HG03457 (cell line): ENCODE data around the gene ULBP1.
"Not testable (repeated sequence)": the region's sequence is repeated elsewhere in the genome, so short reads cannot be mapped to it uniquely, and the experiment has no call there.

Source experiments
- ATAC-seq: cut with Tn5 transposase; IDR thresholded peaks from one replicate; pipeline ENCODE4 v1.9.1; 2021; ENCODE audit warnings: moderate number of reproducible peaks; ENCODE audit not compliant: unreplicated experiment

Gene ULBP1, protein sequence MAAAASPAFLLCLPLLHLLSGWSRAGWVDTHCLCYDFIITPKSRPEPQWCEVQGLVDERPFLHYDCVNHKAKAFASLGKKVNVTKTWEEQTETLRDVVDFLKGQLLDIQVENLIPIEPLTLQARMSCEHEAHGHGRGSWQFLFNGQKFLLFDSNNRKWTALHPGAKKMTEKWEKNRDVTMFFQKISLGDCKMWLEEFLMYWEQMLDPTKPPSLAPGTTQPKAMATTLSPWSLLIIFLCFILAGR

DNA sequence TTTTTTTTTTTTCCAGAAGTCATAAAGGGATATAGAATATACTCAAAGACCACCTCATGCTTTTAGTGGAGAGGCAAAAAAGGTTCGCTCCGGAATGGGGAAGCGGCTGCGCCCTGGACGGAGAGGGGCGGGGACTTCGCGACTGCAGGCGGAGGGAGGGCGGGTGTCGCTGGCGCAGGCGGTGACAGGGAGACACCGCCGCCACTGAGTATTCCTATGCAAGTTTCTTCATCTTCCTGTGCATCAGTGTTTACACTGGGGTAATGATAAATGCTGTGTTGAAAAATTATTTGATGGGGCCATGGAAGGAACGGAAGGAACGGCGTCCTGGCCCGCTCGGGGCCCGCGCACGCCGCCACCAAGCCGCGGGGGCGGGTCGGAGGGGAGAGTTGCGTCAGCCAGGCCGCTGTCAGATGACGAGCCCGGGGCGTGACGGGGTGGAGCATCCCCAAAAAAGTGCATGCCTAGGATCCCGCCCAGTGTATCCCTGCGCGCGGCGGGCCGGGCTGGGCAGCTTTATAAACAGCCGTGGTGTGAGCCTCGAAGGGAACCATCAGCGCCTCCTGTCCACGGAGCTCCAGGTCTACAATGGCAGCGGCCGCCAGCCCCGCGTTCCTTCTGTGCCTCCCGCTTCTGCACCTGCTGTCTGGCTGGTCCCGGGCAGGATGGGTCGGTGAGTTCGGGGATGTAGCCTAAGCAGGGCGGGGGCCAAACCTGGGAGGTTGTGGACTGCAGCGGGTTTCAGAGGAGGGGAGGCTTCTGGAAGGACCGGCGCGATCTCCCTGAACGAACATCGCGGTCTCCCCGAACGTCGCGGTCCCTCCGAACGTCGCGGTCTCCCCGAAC lies at the start of gene ULBP1:
Gene ULBP1, plus strand, starts transcription at position 482 of the 846 bp plus-strand sequence. Its CDS starts 107 bp downstream, at position 589.
- peak; percentile 49 for ATAC-seq

DNA sequence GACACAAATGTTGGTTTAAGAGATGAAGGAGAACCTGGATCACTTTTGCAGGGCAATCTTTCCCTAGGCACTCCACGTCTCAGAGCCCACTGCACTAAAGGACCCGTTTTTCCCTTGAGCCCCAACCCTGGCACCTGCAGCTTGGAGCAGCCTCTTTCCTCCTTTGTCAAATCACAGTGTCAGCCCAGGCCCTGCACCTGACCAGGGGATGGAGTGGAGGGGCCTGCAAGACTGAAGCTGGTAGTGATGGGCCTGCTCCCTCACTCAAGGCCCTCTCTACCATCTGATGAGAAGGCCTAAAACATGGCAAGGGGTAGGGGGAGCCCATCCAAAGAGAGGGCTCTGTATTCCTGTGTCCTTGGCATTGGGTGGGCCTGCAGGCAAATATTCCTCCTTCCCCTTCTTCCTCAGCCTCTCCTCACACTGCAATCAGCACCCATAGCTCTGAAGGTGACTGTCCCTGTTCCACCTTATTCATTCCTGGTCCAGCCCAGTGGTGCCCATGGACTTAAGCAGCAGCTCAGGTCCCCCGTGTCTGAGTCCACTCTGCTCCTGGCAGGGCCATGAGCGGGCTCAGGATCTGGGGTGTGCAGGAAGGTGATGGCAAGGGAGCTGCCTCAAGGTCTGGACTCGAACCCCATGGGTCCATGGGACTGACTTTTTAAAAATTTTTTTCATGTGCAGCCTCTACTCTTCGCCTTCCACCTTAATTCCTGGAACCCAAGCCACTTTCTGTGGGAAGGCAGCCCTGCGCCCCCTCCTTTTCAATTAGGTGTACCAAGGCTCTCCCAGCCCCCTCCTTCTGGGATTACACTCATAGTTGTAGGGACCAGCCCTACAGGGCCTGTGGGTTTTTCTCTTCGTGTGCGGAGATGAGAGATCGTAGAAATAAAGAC lies 47.5 kb upstream of the ULBP1 start:
- ATAC-seq = no peak

DNA sequence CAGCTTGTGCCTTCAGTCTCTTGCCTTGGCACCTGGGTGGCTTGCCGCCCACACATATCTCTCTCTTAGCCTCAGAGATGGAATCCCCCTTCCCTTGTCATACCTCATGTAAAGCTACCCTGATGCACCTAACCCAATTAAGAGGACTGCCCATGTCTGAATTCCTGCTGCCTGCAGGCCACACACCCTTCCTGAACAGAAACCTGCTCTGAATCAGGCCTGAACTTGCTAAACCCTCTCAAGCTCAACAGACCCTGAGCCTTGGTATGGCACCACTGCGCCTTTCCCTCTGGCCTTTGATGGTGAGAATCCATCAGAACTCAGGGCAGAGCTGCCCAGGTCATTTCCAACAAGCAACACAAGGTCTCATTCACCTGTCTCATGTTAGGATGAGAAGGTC lies 46.1 kb upstream of the ULBP1 start:
- ATAC-seq = no peak

DNA sequence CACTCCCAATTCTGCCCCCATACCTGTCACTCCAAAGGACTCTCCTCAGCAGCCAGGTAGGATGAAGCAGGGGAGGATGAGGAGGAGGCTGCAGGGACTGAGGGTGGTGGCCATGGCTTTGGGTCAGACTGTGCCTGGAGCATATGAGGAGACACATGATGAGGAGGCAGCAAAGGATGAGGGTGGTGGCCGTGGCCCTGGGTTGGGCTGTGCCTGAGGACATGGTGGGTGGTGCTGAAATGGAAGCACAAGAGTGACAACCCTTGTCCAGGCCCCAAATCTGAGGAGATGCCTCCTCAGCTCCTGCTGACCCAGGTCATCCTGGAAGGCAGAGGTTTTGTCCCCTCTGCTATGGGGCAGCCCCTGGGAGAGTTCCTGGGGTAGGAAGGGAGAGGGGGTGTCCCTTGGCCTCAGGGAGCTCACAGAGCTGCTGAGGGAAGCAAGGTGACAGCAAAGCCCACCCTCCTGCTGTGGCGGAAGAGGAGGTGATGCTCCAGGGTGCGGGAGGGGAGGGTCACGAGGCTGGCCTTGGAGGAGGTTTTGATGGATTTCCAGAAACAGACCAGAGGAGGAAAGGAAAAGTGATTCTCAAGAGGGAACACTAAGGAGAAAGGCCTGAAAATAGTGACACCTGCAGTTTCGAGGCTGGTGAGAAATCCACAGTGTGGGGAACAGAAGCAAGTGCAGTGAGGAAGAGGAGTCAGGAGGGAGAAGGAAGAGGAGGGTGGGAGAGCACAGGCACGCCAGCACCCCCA lies 45.4 kb upstream of the ULBP1 start:
- ATAC-seq = no peak

DNA sequence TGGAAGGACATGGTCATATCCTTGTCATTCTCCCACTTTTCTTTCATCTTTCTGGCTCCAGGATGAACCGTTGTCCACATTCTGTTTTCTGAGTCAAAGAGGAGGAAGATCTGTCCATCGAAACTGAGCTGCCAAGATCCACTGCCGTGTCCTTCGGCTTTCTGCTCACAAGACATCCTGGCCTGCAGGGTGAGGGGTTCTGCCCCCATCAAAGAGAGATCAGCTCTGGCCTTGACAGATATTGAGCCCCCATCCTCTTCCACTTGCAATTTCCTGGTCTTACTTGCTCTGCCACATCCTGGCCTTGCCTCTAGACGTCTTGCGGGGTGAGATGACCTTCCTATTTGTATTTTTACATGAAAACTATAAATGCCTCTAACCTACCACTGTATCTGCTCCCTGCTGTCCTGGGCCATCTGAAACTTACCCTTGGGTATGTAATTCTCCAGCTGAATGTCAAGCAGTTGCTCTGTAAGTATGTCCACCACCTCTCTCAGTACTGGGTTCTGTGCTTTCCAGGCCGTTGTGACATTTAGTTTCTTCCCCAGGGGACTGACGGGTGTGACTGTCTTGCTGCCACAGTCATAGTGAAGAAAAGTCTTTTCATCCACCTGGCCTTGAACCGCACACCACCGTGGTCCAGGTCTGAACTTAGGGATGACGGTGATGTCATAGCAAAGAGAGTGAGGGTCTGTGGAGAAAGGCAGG lies 44.5 kb upstream of the ULBP1 start:
- not testable (repeated sequence) for ATAC-seq

DNA sequence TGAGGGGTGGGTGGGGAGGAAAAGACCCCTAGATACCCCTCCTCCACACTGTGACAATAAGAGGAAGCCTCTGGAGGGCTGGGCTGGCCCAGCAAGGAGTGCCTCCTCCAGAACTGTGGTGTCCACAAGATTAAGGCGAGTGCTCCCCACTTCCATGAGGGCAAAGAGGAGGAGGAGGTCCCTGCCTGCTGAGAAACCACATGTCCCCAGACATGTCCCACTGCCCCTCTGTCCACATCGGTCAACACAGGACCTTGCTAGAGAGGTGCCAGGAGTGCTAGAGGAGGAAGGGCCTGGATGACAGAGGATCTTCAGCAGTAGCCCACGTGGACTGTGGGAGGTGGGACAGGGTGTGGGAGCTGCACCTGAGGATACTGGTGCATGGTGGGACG lies 43.9 kb upstream of the ULBP1 start:
- no peak for ATAC-seq

DNA sequence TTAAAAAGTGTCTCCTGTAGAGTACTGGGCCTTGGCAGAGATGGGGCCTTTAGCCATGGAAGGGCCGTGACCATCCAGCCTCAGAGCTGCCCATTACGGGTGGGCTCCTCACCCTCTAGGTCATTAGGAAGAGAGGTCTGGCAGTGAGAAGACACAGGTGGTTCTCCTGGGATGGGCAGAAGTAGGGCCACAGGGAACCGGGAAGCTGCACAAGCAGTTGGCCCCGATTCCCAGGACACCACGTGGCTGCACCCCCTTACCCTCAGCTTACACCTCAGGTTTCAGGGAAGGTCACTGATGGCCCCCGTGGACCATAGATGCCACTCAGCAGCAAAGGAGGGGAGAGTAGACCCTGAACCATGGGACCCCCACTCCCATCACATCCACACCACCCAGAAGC lies 42.4 kb upstream of the ULBP1 start:
- ATAC-seq = no peak

DNA sequence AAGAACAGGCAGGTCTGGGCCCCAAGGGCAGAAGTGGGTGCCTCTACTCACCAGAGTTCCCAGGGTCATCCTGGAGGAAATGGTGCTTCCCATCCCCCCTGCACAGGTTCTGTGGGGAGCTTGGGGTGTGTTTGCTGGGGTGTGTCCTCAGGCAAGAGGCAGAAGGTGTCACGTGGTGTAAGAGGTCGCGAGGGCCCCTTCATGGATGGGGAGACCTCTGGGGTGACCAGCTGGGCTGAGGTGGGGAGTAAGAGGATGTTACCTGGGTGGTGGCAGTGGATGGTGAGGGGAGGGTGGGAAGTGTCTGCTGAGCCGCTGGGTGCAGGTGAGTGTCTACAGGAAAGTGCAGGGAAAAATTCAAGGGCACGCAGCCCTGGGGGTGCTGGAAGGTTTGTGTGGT lies 41.7 kb upstream of the ULBP1 start:
- ATAC-seq = not testable (repeated sequence)

DNA sequence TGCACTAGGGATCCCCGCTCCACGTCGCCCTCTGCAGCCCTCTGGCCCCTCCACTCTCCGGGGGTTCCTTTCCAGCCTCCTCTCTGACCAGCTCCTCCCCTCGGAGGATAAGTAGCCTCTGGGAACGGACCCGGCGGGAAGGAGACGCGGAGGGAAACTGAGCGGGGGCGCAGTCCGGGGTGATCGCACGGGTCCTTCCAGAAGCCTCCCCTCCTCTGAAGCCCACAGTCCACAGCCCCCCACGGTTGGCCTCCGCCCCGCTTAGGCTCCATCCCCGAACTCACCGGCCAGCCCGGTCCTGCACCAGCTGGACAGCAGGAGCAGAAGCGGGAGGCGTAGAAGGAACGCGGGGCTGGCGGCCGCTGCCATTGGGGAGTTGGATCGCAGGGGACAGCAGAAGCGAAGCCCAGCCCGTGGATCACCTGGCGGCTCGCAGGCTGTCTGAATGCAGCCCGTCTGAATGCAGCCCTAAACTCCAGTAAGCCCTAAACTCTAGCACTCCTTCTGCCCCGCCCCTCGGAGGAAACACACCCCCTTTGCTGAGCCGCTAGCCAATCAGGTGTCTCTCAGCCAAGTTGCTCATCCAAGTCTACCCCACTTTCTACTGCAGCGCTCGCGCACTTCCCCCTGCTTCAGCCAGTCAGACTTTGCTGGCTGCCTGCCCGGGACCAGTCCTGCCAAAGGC lies 41.0 kb upstream of the ULBP1 start, which contains the start of gene RAET1G:
Gene RAET1G, minus strand, starts transcription at position 480 of the 685 bp plus-strand sequence. Its CDS starts 111 bp downstream, at position 369.
- no peak for ATAC-seq

DNA sequence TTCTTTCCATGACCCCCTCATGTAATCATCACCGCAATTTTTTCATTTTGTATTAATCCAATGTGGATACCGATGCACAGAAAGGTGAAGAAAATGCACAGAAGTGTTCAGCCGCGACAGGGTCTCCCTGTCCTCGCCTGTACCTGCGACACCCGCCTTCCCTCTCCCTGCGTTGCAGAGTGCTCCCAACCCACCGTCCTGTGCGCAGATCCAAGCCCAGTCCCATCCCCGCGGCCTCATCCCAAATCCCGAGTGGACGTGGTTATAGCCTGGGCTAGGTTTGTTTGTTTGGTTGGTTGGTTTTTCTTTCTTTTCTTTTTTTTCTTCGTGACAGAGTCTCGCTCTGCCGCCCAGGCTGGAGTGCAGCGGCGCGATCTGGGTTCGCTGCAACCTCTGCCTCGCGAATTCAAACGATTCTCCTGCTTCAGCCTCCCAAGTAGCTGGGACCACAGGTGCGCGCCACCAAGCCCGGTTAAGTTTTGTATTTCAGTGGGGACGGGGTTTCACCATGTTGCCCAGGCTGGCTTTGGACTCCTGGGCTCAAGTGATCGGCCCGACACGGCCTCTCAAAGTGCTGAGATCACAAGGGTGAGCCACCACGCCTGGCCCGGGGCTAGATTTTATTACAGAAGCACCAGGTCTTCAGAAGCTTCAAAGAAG lies 40.3 kb upstream of the ULBP1 start:
- no peak for ATAC-seq

DNA sequence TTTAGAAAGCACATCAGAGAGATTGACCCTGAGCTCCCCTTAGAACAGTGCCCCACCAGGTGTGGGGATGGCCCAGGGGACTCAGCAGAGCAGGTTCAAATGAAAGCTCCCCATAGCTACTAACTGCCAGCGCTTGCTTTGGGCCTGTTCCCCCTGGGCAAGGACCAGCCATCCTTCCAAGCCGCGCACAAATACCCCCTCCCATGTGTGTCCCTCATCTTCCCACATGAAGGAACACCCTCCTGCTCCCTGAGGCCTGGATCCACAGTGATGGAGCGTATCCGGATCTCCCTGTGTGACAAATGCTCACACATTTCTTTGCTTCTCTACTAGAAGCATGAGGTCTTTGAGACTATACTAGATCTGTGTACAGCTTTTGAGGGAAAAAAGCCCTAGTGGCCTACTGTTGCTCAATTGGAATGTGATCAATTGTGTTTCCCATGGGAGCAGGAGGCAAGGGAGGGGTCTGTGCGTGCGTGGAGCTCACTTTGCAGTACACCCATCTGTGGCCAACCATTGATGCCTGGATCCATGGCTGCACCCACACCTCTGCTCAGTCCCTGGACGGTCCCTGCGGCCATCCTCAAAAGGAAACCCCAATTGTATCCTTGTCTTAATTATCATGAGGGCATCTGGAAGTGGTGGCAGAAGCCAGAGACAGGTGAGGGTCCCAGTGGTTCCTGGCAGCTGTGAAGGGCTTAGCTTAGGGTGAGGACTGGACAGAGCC lies 39.4 kb upstream of the ULBP1 start:
- no peak for ATAC-seq

DNA sequence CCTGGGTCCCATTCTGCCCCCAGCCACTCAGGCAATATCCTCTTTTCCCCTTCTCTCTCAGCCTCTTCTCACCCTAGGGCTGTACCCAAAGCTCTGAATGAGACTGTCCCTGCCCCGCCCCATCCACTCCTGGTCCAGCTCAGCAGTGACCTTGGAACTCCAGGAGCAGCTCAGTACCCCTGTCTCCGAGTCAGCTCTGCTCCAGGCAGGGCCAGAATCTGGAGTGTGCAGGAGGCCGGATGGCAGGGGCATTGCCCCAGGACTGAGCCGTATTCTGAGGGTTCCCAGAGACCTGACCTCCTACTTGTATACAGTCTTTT lies 38.9 kb upstream of the ULBP1 start:
- ATAC-seq = no peak

DNA sequence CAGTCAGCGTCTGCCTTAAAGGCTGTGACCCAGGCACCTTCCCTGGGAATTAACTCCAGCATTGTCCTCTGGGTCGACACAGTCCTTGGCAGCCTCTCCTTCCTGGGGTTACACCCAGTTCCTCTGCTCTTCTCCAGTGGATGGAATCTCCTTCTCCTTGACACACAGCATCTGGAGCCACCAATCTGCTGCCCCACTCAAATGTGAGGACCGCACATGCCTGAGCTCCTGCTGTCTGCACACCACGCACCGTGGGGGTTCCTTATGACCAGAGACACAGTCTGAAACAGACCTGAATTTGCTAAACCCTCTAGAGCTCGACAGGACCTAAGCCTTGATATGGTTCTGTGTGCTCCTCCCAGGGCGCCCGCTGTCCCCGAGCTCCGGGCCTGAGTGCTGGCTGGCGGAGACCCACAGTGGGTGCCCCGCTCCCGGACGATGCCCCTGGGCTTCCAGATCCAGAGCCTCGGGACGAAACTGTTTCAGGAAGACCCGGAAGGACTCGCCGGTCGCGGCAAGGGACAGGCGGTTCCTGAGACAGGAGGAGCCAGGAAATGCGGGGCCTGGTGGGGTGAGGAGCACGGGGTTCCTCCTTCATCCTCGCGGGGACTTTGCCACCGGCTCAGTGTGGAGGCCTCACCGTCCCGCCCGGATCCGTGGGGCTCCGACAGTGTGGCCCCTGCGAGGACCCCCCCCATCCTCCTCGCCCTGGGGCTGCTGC lies 38.3 kb upstream of the ULBP1 start:
- no peak for ATAC-seq

DNA sequence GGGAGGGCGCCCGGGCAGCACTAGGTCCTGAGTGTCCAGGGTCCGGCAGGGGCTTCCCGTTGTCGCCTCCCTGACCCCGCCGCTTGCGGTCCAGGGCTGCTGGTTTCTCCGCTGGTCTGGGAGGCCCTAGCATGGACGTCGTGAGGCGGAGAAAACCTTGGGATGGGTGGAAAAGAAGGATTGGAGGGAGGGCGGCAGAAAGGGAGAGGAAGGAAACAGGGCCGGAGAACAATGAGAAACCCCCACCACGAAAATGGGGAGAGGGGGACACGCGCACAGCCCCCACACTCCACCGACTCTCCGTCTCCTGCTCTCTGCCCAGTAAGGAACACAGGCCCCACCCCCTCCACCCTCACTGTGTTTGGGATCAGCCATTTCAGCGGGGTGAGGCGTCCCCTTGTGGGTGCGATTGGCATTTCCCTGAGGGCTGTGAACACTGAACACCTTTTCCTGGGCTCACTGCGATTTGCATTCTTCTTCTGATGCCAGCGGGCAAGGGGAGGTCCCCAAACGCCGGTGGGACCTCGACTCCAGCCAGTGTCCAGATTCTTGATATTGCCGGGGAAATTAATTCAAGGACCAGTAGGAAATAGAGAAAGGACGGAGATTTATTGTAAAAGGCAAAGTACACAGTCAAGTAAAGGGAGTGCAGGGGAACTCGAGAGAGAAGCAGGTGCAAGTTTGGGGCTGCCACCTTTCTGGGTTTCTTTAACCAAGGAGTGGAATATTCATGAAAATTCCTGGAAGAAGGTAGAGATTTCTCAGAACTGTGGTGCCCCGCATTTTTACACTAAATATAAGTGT lies 37.6 kb upstream of the ULBP1 start:
- no peak for ATAC-seq

DNA sequence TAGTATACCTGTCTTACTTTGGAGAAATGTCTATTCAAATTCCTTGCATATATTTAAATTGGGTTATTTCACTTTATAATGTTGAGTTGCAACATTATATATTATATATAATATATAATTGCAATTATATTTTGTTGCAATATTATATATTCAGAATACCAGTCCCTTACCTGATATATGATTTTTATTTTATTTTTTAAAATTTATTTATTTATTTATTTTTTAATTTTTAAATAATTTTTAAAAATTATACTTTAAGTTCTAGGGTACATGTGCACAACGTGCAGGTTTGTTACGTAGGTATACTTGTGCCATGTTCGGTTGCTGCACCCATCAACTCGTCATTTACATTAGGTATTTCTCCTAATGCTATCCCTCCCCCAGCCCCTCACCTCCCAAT lies 36.7 kb upstream of the ULBP1 start:
- ATAC-seq = not testable (repeated sequence)

DNA sequence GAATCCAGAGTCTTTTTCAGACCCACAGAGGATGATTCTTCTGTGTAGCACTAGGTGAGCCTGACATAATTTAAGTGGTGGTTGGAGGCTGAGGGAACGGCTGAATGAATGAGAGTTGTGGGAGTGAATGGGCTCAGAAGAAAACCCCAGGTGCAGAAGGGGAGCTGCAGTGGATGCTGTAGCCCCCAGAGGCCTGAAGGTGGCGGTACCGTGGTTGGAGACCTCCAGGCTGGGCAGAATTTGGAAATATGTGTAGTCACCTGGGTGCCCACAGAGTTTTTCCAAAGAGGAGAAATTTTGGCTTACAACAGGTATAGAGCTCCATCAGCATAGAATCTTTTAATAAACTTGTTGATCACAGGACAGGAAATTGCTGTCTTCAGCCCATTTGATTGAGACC lies 34.3 kb upstream of the ULBP1 start:
- no peak for ATAC-seq

DNA sequence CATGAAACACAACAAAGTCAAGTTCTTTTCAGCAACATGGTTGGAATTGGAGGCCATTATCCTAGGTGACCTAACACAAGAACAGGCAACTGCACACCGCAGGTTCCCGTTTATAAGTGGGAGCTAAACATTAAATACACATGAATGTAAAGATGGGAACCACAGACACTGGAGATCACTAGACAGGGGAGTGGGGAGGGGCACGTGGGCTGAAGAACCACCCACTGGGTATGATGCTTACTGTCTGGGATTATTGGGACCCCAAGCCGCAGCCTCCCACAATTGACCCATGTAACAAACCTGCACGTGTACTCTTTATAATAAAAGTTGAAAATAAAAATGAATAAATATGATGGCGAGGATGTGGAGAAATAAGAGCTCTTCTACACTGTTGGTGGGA lies 32.2 kb upstream of the ULBP1 start:
- no peak for ATAC-seq
